C1 segment of cervical spinal cord (tissue), 14 donors: ENCODE data around the gene DSN1.

Source experiments
- DNase-seq, 14 donors: peaks; one replicate each; lab custom pipeline; 2025; lab: John Stamatoyannopoulos, UW

Gene DSN1

GRCh38 chr20:36795691-36796090 is 22.1 kb upstream of the DSN1 start:
- DNase-seq: no peak

GRCh38 chr20:36794116-36794474 is 20.5 kb upstream of the DSN1 start:
- no peak for DNase-seq

GRCh38 chr20:36793294-36794115 is 19.9 kb upstream of the DSN1 start:
- no peak for DNase-seq

GRCh38 chr20:36792422-36792821 is 18.9 kb upstream of the DSN1 start:
- peak in 4 of 14 donors; percentile 11 to 79 (median 16) for DNase-seq

- no peak for DNase-seq
Observed at GRCh38 chr20:36791862-36792261, 18.3 kb upstream of the DSN1 start.

GRCh38 chr20:36786663-36787062 is 13.1 kb upstream of the DSN1 start:
- DNase-seq: no peak

GRCh38 chr20:36786246-36786645 is 12.7 kb upstream of the DSN1 start:
- no peak for DNase-seq

- no peak for DNase-seq
Observed at GRCh38 chr20:36785308-36785707, 11.7 kb upstream of the DSN1 start.

GRCh38 chr20:36784900-36785299 is 11.3 kb upstream of the DSN1 start:
- peak in 1 of 14 donors; percentile 59 for DNase-seq

- DNase-seq: no peak
Observed at GRCh38 chr20:36784116-36784515, 10.6 kb upstream of the DSN1 start.

GRCh38 chr20:36779656-36780025 is 6.1 kb upstream of the DSN1 start:
- DNase-seq: peak in 2 of 14 donors; percentile 18 to 49

- DNase-seq: no peak
Observed at GRCh38 chr20:36778831-36779655, 5.5 kb upstream of the DSN1 start.

- DNase-seq: no peak
Observed at GRCh38 chr20:36777576-36777975, 4.0 kb upstream of the DSN1 start.

GRCh38 chr20:36777167-36777566 is 3.6 kb upstream of the DSN1 start:
- DNase-seq: no peak

- no peak for DNase-seq
Observed at GRCh38 chr20:36775826-36776225, 2.3 kb upstream of the DSN1 start.

- DNase-seq: peak in 2 of 14 donors; percentile 5 to 10
Observed at GRCh38 chr20:36775196-36775595, 1.6 kb upstream of the DSN1 start.

- DNase-seq: no peak
Observed at GRCh38 chr20:36773107-36773596, 411 bp downstream of the DSN1 start.

GRCh38 chr20:36770680-36771079 is 2.9 kb downstream of the DSN1 start:
- no peak for DNase-seq

GRCh38 chr20:36768768-36769430 is 4.7 kb downstream of the DSN1 start:
- no peak for DNase-seq

- DNase-seq: no peak
Observed at GRCh38 chr20:36761125-36761524, 12.4 kb downstream of the DSN1 start.

GRCh38 chr20:36760647-36761046 is 12.9 kb downstream of the DSN1 start:
- DNase-seq: no peak

GRCh38 chr20:36758276-36758675 is 15.3 kb downstream of the DSN1 start:
- no peak for DNase-seq
